HG03342 (cell line): Measurements from ENCODE around the gene FLT1.

Experiments used
- ATAC-seq: cut with Tn5 transposase; IDR thresholded peaks from one replicate; pipeline ENCODE4 v1.9.1; 2021; ENCODE audit warnings: mild to moderate bottlenecking, moderate library complexity; ENCODE audit not compliant: unreplicated experiment

Gene FLT1

DNA sequence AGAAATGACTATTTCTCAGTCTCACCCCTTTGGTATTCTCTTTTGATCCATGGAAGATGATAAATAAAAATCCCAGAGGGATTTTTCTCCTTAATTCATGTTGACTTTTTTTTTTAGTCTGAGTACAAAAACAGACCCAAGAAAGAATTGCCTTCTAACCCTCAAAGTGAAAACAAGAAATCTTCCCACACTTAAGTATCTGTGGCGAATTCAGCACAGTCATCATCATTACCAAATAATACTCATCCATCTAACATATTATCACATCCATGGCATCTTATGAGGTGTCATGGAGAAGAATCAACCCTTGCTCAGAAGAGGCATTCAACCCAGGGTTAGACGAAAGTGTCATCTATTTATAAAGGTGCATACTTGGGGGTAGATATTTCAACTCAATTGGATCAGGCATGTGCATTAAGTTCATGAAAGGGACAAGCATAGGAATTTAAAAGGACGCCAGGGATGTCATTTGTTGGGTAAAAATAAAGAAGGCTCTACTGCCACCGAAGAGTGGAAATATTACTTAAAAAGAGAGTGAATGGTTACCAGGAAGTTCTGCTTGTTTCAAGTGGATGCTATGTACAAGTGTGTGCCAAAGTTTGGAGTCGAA, 101.9 kb downstream of the FLT1 start:
- no peak for ATAC-seq

DNA sequence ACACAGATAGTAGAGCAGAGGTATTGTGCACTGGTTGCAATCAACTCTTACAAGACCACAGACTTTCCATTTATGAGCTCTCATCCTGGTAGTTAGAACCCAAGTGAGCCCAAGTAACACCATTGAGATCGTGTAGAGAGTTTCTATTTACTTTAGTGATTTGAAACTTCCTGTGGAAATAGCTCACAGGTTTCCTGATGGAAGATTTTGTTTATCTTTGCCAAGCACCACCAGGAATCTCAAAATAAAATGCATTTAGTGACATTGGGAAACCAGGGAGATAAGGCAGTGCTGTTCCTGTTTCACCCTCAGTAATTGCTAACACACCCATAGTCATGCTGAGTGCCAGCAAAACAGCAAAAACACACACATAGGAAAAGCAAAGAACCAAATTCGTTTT, 102.5 kb downstream of the FLT1 start:
- ATAC-seq, result no peak

DNA sequence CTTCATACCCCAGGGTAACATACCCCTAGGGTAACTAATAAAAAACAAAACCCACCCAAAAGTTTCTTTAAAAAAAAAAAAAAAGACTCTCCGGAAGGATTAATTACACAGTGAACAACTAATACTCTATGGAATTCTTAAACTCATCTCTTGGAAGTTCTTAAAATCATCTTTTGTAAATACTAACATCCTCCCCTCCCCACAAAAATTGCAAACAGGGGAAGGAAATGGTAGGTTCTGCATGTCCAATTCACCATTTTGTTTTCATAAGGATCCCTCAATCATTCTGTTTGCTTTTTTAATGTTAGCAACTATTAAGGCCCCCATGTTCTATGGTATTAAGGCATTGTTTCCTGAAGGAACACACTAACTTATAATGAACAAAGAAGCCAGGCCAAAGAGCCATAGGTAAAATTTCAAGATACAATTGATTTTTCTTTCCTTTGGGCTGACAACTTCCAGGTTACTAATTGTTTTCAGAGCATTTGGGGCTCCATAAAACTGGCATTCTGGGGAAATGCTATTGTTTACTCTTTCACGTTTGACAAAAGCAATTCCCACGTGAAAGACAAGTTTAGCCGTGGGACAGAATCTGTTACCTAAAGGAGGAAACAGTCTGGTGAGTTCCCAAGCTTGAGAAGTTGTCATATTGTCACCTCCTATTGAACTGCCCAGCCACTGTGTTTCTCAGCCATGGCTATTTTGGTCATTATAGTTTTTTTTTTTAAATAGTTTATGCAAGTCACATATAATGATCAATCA, 107.0 kb downstream of the FLT1 start:
- ATAC-seq, result no peak

DNA sequence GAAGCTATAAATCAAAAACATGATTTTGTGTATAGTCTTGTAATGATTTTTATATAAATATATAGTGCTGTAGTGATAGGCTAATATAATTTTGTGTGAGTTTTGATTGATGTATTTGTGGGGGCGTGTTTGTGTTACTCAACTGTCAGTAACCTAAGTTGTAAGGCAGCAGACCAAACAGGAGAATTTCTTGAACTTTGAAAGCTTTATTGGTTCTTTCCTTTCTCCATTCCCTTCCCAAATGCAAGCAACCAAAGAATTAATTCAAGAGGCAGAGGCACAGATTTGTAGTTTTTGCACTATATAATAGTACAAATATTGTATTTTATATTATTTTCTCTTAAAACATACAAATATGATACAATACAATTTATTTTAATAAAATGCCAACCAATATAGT, 109.6 kb downstream of the FLT1 start:
- no peak for ATAC-seq

DNA sequence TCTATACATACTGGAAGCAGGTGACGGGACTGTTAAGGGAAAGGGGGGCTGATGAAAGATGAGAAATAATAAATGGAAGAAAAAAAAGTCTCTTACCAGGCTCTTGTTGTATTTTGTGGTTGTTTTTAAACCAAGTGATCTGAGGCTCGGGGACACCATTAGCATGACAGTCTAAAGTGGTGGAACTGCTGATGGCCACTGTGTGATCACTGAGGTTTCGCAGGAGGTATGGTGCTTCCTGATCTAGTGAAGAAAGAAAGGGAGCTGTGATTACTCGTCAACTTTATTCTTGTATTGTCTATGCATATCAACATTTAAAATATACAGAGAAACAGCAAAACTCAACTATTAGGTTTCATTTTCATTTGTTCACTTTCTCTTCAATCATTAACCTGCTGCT, 110.1 kb downstream of the FLT1 start:
- ATAC-seq, result no peak

DNA sequence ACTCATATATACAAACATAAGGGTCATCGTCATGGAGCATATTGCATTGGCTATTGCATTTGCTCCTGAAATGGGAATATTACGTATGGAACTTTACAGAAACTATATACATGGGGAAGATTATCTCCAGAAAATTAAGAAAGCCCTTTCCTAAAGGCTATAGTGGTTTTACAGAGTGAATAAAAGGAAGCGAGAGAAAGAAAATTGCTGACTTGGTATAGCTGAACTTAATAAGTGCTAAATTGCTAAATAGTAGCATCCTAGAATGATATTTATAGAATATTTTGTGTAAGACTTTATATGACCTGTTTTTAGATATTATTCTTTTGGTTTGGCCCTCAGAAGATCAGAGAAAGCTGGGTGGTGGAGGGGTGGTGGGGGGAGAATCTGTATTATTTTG, 114.6 kb downstream of the FLT1 start:
- ATAC-seq, result no peak

DNA sequence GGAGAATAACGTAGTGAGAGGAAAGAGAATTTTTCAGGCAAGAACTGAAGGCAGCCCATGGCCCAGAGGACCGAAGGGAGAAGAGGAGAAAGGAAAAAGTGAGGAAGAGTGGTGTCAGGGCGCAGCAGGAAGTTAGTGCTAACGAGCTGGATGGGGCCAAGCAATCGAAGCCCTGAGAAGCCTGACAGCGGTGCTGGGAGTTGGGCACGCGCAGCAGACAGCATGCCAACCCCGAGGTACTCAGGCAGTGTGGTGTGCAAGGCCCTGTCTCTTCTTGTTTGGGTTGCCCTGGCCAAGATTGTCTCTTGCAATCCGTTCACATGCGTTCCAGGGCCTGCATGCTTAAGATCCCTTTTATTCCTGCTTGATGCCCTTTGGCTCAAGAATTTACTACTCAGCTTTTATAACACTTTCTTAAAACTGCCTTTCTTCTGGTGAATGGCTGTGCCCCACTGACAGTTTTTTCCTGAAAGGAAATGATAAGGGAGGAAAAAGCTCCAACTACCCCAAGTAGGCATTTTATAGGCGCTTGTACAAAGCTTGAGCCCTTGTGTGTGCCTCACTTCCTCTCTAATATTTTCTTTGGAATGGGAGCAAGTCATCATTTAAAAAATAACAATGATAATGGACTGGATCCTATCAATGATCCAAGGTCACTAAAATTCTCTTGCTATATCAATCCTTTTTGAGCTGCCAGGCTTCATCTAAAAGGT, 115.4 kb downstream of the FLT1 start:
- ATAC-seq, result no peak

DNA sequence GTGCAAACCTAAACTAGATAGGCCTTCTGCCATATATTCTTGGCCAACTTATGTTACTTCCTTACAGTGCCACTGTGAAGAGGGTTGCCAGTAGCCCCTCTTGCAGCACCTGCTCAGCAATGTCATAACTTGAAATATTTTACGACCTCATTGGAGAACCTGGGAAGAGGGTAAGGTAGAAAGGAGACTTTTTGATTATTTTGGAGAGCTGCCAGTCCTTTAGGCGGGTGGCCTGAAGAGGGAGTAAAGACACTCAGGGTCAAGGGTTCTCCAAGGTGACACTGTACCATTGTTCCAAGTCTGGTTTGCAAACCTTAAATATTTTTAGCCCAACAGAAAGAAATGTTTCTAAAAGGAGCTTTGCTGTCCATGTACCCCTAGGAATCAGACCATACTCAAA, 118.3 kb downstream of the FLT1 start:
- ATAC-seq, result no peak

DNA sequence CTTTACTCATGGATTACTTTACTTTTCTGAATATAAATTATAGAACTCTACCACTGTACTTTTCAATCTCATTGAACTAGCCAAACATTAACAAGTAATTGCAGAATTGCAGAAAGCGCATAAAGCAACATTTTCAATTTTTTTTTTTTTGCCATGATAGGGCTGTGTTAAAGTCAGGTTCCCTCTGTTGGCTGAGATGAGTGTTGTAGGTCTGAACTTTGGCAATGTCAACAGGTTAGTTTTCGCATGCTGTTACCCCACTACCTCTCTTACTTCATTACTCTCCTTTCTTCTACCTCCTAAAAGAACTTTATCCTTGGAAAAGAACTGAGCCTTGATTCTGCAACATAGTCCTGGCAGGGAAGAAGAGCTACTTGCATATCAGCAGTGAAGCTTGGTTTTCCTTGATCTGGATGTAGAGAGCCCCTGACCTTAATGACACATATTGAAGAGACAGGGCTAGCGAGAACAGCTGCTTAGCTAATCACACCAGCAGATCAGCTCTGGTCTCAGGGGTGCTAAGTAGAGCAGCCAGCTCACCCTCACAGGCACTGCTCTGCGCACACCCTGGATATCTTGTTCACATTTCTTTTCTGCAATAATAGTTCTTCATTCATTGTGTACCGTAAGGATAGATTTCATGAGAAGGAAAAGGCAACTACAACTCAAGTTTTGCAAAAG, 119.5 kb downstream of the FLT1 start:
- no peak for ATAC-seq

DNA sequence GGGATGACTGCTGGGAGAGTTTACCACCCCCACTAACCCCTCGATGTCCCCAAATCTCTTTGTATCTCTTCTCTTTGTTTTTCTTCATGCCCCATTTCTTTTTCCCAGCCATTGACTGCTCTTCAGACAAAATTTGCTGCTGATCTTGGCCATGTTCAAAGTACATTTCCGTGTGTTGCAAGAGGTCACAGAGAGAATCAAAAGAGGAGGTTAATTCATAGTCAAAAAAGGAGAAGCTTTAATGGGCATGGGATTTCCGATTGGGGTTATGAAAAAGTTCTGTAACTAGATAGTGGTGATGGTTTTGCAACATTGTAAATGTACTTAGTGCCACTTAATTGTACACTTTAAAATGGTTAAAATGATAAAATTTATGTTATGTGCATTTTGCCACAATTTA, 121.1 kb downstream of the FLT1 start:
- no peak for ATAC-seq

DNA sequence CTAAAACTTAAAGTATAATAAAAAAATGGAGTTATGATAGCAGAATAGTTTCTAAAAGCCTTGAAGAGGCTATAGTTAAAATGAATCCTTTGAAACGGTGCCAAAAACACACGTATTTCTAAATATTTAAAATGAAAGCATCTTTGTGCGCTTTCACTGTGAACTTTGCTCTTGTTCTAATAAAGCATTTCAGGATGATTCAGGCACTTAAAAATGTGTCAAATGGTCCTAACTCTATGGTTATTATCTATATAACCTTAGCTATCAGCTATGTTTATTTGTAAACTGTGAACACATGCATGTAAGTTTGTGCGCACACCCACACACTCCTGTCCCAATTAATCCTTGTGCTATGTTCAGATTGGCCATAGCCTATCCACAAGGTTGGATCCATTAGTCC, 124.5 kb downstream of the FLT1 start:
- no peak for ATAC-seq

DNA sequence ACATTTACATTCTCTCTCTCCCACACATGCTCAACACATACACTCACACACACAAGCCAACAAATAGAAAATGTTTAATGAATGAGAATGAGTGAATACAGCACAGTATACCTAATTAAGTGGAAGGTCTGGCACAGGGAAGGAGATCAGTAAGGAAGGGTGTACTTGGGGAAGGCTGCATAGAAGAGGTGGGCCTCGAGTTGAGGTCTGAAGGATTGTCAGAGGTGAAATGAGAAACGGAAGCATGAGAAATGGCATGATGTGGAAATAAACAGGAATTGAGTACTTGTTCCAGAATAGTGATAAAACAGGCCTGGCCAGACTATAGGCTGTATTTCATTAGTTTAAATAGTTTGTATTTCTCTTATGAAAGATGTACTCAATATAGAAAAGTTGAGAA, 136.2 kb downstream of the FLT1 start:
- no peak for ATAC-seq

DNA sequence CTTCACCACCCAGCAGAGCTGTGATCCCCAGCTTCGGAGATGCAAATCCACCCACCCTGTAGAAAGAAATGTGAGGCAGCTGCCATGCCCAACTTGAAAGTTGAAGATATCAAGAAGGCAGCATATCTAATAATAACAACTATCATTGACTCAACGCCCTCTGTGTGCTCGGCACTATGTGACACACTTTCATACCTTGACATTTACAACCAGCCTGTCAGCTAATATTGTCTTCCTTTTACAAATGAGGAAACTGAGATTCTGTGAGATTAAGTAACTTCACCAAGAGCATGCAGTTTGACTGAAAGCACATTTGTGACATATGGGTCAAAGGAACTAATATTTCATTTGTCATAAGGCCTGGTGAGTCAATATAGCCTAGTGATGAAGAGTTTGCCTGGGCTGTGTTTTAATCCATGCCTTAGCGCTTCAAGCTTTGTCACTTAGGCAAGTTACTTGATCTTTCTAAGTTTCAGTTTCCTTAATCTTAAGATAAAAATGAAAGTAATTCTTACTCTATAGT, 137.0 kb downstream of the FLT1 start:
- ATAC-seq, result no peak

DNA sequence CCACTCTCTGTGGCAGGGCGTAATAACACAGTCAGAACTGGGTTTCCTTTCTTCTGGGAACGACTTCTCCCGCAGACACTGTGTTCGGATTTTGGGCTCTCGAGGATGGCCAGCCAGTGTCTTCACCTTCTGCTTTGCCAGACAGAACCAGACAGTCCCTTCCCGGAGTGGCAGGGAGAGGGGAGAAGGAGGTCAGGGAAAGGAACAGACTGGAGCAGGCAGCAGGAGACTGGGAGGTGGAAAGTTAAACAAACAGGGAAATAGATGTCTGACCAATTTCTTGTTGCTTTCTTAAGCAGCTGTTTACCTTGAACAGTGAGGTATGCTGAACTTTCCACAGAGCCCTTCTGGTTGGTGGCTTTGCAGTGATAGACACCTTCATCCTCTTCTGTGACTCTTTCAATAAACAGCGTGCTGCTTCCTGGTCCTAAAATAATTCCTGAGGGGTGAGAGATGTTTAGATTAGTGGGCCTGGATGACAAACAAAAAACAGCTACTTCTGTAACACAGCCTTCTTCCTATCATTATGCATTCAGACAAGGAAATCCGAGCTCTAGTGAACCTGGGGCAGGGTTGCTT, 137.6 kb downstream of the FLT1 start:
- ATAC-seq, result no peak

DNA sequence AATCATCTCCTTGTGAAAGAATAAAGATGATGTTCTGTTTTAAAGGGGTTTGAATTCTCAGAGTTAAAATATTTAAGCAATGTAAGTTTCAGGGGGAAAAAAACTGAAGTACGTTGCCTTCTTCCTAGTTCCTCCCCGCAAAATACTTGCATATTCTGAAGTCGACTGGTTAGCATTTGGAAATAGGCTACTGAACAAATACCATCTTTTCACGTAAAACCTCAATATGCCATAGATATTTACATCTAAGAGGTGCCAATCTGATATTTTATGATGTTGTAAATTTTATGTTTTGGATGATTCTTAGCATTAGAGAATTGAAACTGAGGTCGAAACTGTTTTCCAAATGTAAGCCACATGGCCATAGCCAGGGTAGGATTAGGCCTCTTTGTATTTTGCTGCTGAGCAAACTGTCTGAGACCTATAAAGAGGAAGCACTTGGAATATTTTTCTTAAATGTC, 138.3 kb downstream of the FLT1 start:
- ATAC-seq, result no peak

DNA sequence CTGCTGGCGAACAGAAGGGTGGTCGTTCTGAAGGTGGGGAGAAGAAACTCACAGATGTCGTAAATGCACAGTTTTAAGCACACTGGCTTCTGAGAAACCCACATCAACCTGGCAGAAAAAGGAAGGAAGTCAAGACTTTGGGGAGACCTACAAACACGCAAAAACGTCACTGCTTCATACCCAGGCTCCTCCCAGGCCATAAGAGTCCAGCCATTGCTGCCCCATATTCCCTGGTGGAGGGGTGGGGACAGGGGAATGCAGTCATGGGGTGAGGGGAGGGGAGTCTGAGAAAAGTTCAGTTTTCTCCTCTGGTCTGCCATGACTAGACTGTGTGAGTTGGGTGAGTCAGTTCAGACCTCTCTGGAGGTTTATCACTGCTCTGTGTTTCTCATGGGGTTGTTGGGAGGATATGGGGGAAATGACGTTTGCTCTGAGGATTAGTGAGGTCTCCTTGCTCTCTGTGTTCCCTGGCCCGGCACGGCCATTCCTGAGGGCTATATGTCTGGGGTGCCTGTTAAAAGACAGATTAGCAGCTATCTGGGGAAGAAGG, 139.0 kb downstream of the FLT1 start:
- ATAC-seq, result no peak

DNA sequence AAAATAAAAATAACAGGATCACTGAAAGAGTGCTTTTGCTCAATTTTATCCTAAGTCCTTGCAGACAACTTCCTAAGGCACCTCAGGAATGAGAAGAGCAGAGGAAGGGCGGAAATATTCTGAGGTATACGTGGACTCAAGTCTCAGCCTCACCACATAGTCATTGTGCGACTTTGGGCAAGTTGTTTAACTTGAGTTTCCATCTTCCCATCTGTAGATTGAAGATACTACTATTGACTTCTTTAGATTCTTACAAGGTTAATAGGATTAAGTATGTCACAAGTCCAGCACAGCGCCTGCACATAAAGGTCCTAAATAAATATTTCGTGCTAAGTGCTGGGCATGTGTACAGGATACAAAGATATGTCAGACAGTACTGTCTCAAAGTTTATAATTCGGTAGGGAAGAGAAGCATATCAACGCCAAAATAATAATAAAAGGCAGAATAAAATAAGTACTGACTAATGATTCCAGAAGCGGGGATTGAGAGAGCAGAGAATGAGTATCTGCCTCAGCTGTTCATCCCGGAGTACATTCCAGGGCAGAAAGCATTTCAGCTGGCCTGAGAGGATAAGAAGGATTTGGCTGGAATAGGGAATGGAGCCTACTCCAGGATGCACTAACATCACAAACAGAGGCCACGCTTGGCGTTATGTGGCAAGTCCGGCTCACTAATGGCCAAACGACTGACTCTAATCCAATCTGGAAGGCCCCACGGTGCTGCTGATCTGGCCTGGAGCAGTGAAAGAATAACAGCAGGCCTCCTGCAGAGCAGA, 139.7 kb downstream of the FLT1 start:
- no peak for ATAC-seq

DNA sequence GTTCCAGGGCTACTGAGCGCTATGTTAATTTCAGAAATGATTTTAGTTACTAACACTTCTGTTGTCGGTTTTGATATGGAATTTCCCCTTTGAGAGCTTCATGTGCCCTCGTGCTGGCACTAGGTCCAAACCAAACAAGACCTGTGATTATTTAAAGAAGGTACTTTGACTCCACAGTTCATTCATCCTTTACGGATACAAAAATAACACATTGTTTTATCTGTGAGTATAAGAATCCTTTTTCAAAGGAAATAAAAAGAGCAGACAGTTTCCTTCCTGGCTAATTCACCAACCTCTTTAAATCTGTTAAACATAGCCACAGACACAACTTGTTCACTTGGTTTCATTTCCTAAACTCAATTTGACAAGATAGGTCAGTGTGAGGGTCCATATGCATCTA, 141.2 kb downstream of the FLT1 start:
- ATAC-seq, result no peak

DNA sequence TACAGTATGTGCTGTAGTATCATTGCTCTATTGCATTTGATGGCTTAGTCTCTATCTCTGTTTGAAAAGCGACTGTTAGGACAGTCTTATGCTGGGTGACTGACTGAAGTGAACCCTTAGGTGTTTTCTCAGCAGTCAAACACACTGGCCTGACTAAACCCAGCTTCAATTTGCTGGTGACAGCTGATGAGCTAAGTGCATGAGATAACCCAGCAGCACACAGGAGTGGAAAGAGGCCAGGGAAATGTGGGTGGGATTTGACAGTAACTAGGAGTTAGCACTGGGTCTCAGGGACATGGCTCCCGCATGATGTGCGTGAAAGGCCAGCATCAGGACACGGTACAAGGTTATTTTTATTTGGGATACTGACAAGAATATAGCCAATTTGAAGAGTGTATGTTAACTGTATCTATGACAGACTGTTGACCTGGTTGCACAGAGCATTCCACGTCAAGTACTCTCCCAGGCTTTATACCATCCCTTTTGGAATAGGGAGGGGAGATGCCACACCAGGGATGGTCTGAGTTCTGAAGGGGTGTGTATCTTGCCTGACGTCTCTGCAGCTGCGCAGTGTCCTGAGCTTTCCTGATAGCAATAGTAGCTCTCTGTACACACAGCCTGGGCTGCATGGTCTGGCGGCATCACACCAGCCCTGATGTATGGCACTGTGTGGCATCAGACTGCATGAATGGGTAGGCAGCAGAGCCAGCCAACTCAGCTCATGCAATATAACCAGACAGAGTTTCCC, 144.8 kb downstream of the FLT1 start:
- ATAC-seq, result no peak
